Keratinocyte (primary cell): Measurements from ENCODE around the gene IFNW1.
"Not testable (repeated sequence)": the region's sequence is repeated elsewhere in the genome, so short reads cannot be mapped to it uniquely, and the experiment has no call there.

Experiments used
- EZH2 ChIP-seq: IDR thresholded peaks from one replicate; pipeline ENCODE4 v1.6.1; 2012; ENCODE audit warnings: inconsistent platforms, mild to moderate bottlenecking, low read length, moderate library complexity
- TF ChIP-seq, protein P1 (sequence below), 3 experiments: IDR thresholded peaks in 1 of 3; conservative IDR thresholded peaks in 1 of 3; optimal IDR thresholded peaks in 1 of 3; 2 replicates in 2 of 3; 3 replicates in 1 of 3; pipeline versions ENCODE3 to v1.5.1; 2011; ENCODE audit warnings: low read length in 3 of 3, mild to moderate bottlenecking in 3 of 3, moderate library complexity in 2 of 3, control low read depth in 1 of 3, inconsistent platforms in 1 of 3; ENCODE audit not compliant: insufficient read depth in 2 of 3; ENCODE audit errors: extremely low read depth in 1 of 3

DNA sequence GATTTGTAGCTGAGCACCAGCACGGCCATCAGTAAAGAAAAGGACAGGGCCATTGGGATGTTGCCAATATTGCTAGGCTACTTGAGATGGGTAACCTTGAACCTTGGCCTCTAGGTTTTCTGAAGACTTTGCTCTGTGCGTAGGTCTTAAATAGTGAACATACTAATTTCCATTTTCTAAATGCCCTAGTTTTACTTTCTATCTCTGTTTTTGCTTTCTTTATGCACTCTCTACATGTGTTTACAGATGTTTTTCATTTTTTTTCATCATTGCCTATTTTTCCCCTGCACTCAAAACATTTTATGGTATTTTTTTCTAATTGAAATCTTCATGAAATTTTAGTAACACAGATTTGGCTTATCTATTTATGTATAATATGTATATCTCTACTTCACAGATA lies 24.9 kb upstream of the IFNW1 start, which contains the start of gene IFNA21:
- TF ChIP-seq, protein P1, sequence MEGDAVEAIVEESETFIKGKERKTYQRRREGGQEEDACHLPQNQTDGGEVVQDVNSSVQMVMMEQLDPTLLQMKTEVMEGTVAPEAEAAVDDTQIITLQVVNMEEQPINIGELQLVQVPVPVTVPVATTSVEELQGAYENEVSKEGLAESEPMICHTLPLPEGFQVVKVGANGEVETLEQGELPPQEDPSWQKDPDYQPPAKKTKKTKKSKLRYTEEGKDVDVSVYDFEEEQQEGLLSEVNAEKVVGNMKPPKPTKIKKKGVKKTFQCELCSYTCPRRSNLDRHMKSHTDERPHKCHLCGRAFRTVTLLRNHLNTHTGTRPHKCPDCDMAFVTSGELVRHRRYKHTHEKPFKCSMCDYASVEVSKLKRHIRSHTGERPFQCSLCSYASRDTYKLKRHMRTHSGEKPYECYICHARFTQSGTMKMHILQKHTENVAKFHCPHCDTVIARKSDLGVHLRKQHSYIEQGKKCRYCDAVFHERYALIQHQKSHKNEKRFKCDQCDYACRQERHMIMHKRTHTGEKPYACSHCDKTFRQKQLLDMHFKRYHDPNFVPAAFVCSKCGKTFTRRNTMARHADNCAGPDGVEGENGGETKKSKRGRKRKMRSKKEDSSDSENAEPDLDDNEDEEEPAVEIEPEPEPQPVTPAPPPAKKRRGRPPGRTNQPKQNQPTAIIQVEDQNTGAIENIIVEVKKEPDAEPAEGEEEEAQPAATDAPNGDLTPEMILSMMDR (optimal IDR thresholded peaks at IDR 0.05 in 1 of 3, IDR thresholded peaks at IDR 0.05 in 1 of 3, conservative IDR thresholded peaks at IDR 0.05 in 1 of 3; ENCODE audit: extremely low read depth in 1 of 3, insufficient read depth in 2 of 3, low read length in 3 of 3) = not testable (repeated sequence)
- not testable (repeated sequence) for TF ChIP-seq EZH2
